ENCODE measurements around the gene TSPAN5.
A peak's percentile ranks its signal among the peaks of the same experiment; 100 is the strongest.

TSPAN5 gene

GRCh38 chr4:98672583-98673287 lies 14.3 kb upstream of the TSPAN5 start:
- no peak for DNase-seq

DNA sequence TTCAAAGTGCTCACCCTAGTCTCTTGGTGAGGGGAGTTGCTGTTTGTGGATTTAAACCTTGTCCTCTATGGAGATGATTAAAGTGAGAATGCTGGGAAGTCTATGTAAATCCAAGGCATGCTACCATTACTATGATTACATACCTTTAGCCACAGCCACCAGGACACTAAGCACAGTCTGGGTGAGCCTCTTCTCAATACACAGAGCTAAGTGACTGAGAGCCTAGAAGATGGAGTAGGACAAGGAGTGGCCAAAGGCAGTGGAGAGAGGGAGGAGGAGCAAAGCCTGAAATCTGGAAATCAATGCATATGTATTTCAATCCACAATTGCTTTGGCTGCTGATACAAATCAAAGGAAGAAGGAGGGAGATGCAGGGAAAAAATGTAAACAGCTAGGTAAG lies 12.7 kb upstream of the TSPAN5 start:
- DNase-seq, result no peak

GRCh38 chr4:98670186-98670585 lies 11.8 kb upstream of the TSPAN5 start:
- DNase-seq, result no peak

DNA sequence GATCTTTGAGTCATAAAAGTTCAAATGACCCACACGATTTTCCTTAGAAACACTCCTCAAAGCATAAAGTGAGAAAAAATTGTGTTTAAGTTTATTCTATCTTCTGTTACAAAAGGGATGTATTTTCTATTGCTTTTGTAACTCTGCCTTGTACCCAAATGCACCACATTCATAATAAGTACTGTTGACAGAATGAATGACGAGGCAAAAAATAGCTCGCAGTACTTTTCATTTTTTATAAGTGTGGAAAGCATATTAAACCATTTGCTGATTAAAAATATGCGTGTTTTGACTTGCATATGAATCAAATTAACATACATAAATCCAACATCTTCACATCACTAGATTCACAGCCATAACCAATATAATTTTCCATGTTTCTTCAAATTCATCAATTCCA lies 11.2 kb upstream of the TSPAN5 start:
- no peak for DNase-seq

DNA sequence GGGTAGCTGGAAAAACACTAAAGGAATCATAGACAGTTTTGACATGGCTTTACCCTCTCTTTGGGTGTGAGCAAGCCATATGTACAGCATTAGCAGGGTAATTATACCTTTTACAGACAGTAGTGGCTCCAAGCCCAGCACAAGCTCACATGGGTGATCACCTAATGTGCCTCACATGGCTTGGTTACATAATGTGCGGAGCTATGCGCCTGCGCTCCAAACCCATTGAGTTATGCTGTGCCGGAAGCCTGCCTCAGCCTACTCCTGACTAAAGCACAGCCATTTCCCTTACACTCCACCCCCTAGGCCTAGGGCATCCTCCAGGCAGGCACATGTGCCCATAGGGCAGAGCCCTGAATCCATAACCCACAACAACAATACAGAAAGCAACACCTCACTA lies 6.5 kb upstream of the TSPAN5 start:
- DNase-seq, result peak; percentile 28

DNA sequence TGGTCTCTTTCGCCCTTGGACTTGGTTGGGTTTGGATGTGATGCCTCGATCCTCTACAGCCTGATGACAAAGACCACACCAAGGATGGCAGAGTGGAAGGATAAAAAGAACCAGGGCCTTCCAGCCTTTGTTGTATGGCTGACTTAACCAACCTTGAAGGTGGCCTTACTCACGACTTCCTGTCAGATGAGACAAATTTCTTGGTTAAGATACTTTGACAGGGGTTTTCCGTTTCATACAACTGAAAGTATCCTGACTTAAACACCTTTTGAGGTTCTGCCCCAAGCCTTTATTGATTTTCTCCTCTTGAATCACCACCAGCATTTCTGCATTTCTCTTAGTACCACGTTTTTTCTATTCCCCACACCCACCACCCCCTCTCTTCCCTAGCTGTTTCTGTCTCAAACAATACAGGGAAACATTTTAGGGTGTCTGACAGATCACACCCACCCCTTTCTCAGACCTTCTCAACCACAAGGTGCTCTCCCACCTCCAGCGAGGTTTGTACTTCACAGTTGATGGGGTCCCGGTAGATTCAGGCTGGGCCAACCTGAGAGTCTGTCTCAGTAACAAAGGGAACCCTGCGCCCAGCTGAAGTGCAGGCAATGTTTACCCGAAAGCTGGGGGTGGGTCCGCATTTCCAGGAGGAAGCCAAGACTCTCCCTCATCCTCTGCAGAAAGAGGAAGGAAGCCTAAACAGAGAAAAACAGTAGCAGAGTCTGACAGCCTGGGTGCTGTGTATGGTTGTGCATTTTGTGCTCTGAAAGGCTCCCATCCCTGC lies 5.0 kb upstream of the TSPAN5 start:
- DNase-seq, result peak; percentile 75

DNA sequence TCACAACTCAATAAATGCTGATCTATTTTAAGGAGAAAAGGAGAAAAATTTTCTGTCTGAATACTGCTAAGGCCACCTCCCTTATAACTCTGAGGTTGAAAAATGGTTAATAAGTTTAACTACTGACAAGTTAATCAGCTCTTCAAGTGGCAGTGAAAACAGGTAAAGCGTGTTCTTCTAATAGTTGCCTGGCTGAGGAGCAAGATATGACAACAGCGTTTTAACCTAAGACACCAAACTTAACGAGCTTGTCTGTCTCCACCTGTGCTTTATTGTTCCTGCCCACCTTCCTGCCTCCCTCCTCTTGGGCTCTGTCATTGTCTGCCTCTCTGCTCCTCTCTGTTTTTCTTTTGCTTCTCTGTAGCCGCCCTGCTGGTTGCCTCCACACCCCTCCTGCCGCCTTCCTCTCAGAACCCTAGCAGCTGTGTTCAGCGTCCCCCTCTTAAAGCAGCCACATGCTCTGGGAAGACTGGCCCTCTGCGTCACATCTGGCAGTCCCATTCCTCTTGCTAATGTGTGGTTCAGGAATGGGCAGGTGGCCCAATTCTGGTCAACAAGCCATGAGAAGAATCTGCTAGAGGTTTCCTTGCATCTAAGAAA lies 4.3 kb upstream of the TSPAN5 start:
- DNase-seq, result peak; percentile 57

- no peak for DNase-seq
Observed at GRCh38 chr4:98662055-98662453, 3.6 kb upstream of the TSPAN5 start.

DNA sequence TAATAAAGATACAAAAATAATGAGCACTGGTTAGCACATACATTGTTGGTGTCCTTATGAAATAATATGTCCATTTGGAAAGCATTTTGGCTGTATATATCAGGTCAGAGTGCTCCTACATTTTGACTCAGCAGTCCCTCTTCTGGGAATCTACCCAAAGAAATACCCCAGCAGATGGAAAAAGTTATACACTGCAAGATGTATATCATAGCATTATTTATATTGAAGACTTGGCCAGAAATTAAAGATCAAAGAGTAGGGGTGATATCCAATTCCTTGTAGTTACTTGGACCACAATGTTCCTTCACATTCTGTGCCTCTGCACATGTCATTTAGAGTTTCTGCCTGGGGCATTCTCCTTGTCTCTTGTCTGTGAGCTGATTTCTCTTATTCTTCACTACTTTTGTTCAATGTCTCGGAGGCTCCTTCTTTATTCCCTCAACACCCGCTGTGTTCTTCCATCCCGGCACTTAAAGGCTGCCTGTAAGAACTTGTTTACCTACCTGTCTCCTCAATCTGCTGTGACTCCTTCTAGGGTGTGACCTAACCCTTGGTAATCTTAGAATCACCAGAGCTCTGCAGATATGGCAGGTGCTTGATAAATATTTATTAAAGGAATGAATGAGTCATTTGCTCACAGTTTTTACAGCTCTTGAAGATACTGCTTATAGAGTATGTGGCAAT lies 3.1 kb upstream of the TSPAN5 start:
- no peak for DNase-seq

GRCh38 chr4:98659741-98660462 lies 1.5 kb upstream of the TSPAN5 start:
- DNase-seq, result no peak

GRCh38 chr4:98659106-98659592 lies 738 bp upstream of the TSPAN5 start:
- DNase-seq, result no peak

DNA sequence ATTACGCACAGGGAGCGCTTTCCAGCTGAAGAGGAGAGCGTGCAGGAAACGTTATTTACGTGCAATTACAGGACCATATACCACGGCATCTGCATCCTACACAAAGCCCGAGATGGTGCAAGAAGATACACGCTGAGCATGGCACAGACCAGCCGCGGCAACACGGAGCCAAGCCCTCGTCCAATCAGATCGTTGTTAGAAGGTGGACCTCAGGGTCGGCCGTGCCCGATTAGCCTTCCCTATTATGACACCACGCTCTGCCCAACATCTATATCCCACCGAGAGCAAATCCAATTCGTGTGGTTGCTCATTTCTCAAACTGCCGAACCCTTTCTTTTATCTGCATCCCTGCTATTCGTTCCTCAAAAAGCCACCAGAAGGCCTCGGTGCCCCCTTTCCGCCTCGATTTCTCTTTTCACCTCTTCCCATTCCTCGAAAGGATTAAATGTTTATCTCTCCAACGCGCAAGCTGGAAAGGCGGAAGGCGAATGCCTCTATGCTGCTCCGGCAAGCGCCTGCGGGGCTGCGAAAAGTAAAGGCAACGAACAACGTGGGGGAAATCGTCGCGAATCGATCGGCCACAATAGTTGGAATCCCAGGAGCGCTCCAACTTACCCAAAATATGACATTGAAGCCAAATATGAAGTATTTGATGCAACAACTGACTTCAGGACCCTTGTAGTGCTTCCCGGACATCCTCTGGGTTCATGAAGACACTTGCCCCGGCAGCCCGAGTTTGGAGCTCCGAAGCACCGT lies 702 bp downstream of the TSPAN5 start:
- DNase-seq, result peak; percentile 66

DNA sequence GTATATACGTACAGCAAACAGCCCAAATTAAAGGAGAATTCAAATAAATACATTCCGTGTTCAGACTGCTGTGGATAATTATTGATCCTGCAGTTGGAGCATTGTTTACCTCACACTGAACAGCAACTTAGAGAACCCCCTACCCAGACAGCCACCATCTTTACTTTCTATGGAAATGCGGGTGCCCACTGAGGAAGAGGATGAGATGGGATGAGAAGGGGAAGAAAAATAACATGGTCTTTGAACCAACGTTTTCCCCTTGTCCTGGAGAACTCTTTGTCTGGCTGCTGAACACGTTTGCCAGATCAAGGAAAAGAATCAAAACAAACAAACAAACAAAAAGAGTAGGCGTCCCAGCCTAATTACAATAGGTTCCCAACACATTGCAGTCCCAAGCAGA lies 1.5 kb downstream of the TSPAN5 start:
- no peak for DNase-seq

DNA sequence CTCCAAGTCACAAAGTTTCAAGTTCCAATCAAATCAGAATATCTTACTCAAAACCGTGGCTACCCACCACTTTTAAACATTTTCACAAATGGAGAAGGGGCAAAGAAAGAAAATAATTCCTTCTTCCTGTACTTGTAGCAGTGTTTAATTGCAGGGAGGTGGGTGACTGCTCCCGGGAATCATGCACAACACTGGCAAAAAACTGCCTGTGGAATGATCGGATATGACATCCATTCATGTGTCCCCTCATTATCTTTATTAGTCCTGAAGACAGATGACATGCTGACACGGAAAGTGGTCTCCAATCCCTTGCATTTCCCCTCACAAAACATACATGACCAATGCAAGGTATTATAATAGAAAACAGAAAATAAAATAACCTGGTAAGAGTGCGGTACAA lies 2.0 kb downstream of the TSPAN5 start:
- no peak for DNase-seq

DNA sequence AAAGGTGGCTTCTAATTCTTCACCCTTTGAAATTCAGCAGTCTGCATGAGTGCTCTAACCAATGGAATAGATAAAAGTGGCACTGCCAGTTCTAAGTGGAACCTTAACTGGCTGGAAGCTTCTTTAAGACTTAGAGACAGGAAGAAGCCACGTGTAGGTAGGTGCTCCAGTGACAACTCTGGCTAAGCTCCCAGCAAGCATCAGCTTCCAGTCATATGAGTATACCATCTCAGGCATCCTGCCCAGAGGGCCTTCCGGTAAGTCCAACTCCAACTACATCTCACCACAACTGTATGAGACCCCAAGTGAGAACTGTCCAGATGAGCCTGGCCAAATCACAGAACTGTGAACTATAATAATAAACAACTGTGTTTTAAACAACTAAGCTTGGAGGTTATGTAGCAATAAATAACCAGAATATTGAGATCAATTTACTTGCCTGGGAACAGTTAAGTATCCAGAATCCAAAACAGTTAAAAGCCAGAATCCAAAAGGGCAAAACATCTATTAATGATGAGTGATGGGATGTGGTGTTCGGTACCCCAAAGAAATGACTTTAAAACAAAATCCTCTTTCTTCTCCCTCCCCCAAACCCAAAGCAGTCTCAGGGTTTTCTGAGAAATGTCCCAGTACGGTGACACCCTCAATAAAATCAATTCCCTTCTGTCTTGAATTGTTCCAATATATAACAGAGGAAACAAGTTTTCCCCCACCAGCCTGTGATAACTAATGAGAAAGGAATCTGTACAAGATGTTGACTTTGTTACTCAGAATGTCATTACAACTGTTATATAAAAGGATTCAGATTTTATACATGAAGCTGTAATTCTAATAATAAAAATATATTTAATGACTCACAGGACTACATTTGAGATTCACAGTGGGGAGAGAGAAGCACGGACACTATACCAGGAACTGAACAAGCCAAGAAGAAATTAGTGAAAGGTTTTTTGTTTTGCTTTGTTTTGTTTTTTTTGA lies 4.2 kb downstream of the TSPAN5 start:
- DNase-seq, result no peak

DNA sequence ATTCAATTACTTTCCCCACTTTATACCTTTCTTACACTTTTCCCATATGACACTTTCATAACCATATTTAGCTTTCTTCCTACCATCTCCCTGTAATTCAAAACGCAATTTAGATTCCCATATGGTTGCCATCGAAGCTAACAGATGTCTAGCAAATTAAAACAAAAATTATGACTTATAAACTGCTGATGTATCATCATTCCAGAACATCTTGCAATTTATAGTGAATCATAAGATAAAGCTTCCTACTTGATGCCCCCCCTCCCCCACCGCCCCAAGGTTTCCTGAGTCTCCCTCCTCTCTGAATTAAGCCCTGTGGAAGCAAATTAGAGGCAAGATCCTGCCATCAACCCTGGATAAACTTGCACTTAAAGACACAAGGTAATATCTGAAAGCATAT lies 5.4 kb downstream of the TSPAN5 start:
- no peak for DNase-seq

- DNase-seq, result no peak
Observed at GRCh38 chr4:98648602-98649001, 9.8 kb downstream of the TSPAN5 start.

DNA sequence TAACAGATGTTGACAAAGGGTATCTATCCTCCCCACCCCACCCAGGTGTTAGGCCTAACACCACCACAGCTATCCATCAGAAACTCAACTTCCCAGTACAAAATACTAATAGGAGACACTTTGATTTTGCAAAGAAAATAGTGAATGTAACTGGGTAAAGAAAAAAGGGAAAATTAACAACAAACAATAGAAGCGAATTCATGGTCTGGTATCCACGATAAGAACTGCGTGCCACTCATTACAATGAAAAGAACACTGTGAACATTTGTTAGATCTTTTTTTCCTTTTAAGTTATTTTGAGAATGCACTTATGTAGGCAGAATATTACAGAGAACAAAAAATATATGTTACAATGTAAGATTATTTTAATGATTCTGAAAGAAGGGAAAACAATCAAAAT lies 12.0 kb downstream of the TSPAN5 start:
- DNase-seq, result no peak

GRCh38 chr4:98645527-98645926 lies 12.9 kb downstream of the TSPAN5 start:
- no peak for DNase-seq

DNA sequence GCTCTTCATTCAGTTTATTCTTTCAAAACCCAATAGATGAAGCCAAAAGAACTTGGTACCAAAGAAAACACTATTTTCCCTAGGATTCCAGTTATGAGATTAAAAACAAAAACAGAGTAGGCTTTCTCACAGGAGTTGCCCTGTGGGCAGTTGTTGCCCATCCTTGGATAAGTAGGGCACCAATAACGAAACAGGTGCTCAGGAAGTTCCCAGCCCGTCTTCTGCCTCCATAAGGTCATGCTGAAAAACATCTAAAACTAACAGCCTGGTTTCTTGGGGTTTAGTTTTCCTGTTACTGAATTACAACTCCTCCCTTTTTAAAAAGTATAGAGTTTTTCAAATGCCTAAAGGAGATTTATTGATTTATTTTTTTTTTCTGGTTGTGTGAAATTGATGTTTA lies 14.7 kb downstream of the TSPAN5 start:
- no peak for DNase-seq

DNA sequence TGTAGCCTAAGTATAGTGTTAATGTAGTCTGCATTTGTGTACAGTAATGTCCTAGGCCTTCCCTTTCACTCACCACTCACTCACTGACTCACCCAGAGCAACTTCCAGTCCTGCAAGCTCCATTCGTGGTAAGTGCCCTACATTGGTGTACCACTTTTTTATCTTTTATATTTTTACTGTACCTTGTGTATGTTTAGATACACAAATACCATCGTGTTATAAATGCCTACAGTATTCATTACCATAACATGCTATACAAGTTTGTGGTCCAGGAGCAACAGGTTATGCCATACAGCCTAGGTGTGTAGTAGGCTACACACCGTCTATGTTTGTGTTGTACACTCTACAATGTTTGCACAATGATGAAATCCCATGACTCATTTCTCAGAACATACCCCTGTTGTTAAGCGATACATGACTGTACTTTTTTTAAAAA lies 15.4 kb downstream of the TSPAN5 start:
- peak; percentile 30 for DNase-seq
